ENCODE results near the gene RGPD8.
"Not testable (repeated sequence)": the region's sequence is repeated elsewhere in the genome, so short reads cannot be mapped to it uniquely, and the experiment has no call there.

RGPD8 gene

GRCh38 chr2:112435716-112436431, 2.4 kb upstream of the RGPD8 start:
- in situ Hi-C loops (cut with HindIII; ENCODE audit: low sequenced_read_pairs) = not testable (repeated sequence)

GRCh38 chr2:112434890-112435715, 1.7 kb upstream of the RGPD8 start:
- in situ Hi-C loops (cut with HindIII; ENCODE audit: low sequenced_read_pairs) = not testable (repeated sequence)

GRCh38 chr2:112433932-112434730, 686 bp upstream of the RGPD8 start:
- in situ Hi-C loops (cut with HindIII; ENCODE audit: low sequenced_read_pairs) = no loop called here

GRCh38 chr2:112432735-112433479, 538 bp downstream of the RGPD8 start:
- in situ Hi-C loops (cut with HindIII; ENCODE audit: low sequenced_read_pairs) = not testable (repeated sequence)

GRCh38 chr2:112432390-112432734, 1.1 kb downstream of the RGPD8 start:
- in situ Hi-C loops (cut with HindIII; ENCODE audit: low sequenced_read_pairs) = not testable (repeated sequence)

- in situ Hi-C loops (cut with HindIII; ENCODE audit: low sequenced_read_pairs) = not testable (repeated sequence)
Observed at GRCh38 chr2:112431587-112432295, 1.7 kb downstream of the RGPD8 start.

GRCh38 chr2:112424553-112424952, 8.9 kb downstream of the RGPD8 start:
- in situ Hi-C loops (cut with HindIII; ENCODE audit: low sequenced_read_pairs) = not testable (repeated sequence)

- in situ Hi-C loops (cut with HindIII; ENCODE audit: low sequenced_read_pairs) = not testable (repeated sequence)
Observed at GRCh38 chr2:112416860-112417259, 16.6 kb downstream of the RGPD8 start.

- in situ Hi-C loops (cut with HindIII; ENCODE audit: low sequenced_read_pairs) = not testable (repeated sequence)
Observed at GRCh38 chr2:112360055-112360454, 73.4 kb downstream of the RGPD8 start.

- in situ Hi-C loops (cut with HindIII; ENCODE audit: low sequenced_read_pairs) = not testable (repeated sequence)
Observed at GRCh38 chr2:112354335-112354734, 79.1 kb downstream of the RGPD8 start.

- in situ Hi-C loops (cut with HindIII; ENCODE audit: low sequenced_read_pairs) = not testable (repeated sequence)
Observed at GRCh38 chr2:112352809-112353603, 80.4 kb downstream of the RGPD8 start.

GRCh38 chr2:112352292-112352691, 81.2 kb downstream of the RGPD8 start:
- in situ Hi-C loops (cut with HindIII; ENCODE audit: low sequenced_read_pairs) = not testable (repeated sequence)

GRCh38 chr2:112345030-112346027, 88.1 kb downstream of the RGPD8 start:
- in situ Hi-C loops (cut with HindIII; ENCODE audit: low sequenced_read_pairs) = no loop called here

- in situ Hi-C loops (cut with HindIII; ENCODE audit: low sequenced_read_pairs) = loop anchor here (5.0 kb wide), 1 partner anchor 102 kb away; no protein-coding TSS in a partner anchor
Observed at GRCh38 chr2:112343827-112344585, 89.4 kb downstream of the RGPD8 start.

- in situ Hi-C loops (cut with HindIII; ENCODE audit: low sequenced_read_pairs) = loop anchor here (5.0 kb wide), 1 partner anchor 100 kb away; no protein-coding TSS in a partner anchor
Observed at GRCh38 chr2:112342067-112342550, 91.3 kb downstream of the RGPD8 start.

- in situ Hi-C loops (cut with HindIII; ENCODE audit: low sequenced_read_pairs) = loop anchor here (5.0 kb wide), 1 partner anchor 98 kb away; no protein-coding TSS in a partner anchor
Observed at GRCh38 chr2:112340475-112341267, 92.8 kb downstream of the RGPD8 start.
